Upper lobe of right lung (tissue), 1 donor: ENCODE data around the gene C18orf63. TPM values are rescaled to one million over a fixed set of nuclear protein-coding genes. Genes with fewer than 3 reads are reported as not detected.

ENCODE experiments used
- ATAC-seq: fragments of 200-7000 bp; cut with Tn5 transposase; one replicate; pipeline ENCODE4 v1.9.1; 2020; ENCODE audit warnings: mild to moderate bottlenecking, moderate library complexity
- DNase-seq: peaks from one replicate; pipeline ENCODE4 v3.0.0-alpha.2; 2020
- H3K27ac ChIP-seq: fragments of 200-600 bp; one replicate; pipeline ENCODE4 v1.8.0; 2022
- H3K27me3 ChIP-seq: fragments of 200-600 bp; one replicate; pipeline ENCODE4 v1.8.0; 2022; ENCODE audit warnings: mild to moderate bottlenecking
- H3K36me3 ChIP-seq: fragments of 200-600 bp; one replicate; pipeline ENCODE4 v1.8.0; 2022
- H3K4me1 ChIP-seq: fragments of 200-600 bp; one replicate; pipeline ENCODE4 v1.8.0; 2022
- H3K4me3 ChIP-seq: fragments of 200-600 bp; one replicate; pipeline ENCODE4 v1.8.0; 2022; ENCODE audit warnings: mild to moderate bottlenecking
- H3K9me3 ChIP-seq: fragments of 200-600 bp; one replicate; pipeline ENCODE4 v1.8.0; 2022
- CTCF ChIP-seq: fragments of 200-600 bp; IDR thresholded peaks from one replicate; pipeline ENCODE4 v1.8.0; 2022; ENCODE audit warnings: antibody characterized with exemption
- intact Hi-C: fragments of 100-400 bp; cut with DNase I; formaldehyde crosslinking; loops from one replicate; pipeline ENCODE4 v1.11.0; 2022
- total RNA-seq: library from RNA; stranded (reverse); fragmentation: NEBNext Ultra II Directional; extraction: Animal tissue kit (Norgen Biotek cat#: 25700); gene quantifications from one replicate; pipeline ENCODE4 v1.2.1, GENCODE V29; 2021
- donor health status: DM: no; HTN: yes; CAD: no; lungs with severe emphysema.

C18orf63 gene
- total RNA-seq, 1 donor from 2014 or later: 0.17 TPM

DNA sequence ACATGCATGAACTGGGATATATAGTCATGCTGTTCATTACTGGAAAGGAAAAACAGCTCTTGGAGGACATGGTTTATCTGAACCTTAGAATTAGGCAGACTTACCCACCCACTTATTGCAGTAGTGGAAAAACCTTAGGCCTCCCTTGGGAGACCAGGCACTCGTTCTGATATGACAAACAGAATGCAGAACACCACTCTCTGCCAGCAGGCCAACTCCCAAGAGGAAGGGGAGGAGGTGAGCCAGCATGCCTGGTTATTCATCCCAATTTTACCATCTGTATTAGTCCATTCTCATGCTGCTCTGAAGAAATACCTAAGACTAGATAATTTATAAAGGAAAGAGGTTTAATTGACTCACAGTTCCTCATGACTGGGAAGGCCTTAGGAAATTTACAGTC lies 17.5 kb downstream of the C18orf63 start:
- Histone ChIP-seq H3K27me3 (no peaks in the 10 kb centered on the region), H3K4me3 (no peak overlapping the region), H3K4me1 (no peaks in the 10 kb centered on the region), H3K27ac (no peak overlapping the region), H3K36me3 (no peaks in the 10 kb centered on the region), H3K9me3 (no peaks in the 10 kb centered on the region)
- DNase-seq (no peak), ATAC-seq (no peak)
- intact Hi-C loops: no loop called here
- no peak for TF ChIP-seq CTCF

- no peak for DNase-seq
- no peaks in the 10 kb centered on the region for H3K36me3 ChIP-seq
- H3K4me1 ChIP-seq: no peaks in the 10 kb centered on the region
- intact Hi-C loops: no loop called here
- no peak overlapping the region for H3K27ac ChIP-seq
- no peak overlapping the region for H3K4me3 ChIP-seq
- H3K9me3 ChIP-seq: no peaks in the 10 kb centered on the region
- no peak for TF ChIP-seq CTCF
- H3K27me3 ChIP-seq: no peaks in the 10 kb centered on the region
- no peak for ATAC-seq
Observed at GRCh38 chr18:74334242-74334893, 18.7 kb downstream of the C18orf63 start.

DNA sequence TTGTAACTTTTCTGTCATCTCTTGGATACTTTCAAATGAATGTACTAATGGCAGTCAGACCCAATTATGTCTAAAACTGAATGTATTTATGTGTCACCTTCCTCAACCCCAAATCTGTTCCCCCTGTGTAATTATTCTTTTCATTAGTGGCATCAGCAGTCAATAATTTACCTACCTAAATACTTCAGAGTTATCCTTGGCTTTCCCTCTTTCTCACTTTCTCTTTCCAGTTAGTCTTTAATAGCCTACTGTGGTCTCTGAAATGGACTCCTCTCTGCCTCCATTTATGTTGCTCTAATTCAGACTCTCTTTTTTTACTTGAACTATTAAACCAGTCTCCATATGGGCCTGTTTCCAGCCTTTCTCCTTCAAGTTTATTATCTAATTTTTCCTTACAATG lies 21.0 kb downstream of the C18orf63 start:
- no peaks in the 10 kb centered on the region for H3K27me3 ChIP-seq
- no peaks in the 10 kb centered on the region for H3K4me1 ChIP-seq
- no peaks in the 10 kb centered on the region for H3K9me3 ChIP-seq
- H3K4me3 ChIP-seq: no peak overlapping the region
- H3K36me3 ChIP-seq: no peaks in the 10 kb centered on the region
- intact Hi-C loops: no loop called here
- DNase-seq (no peak), ATAC-seq (no peak)
- TF ChIP-seq CTCF: no peak
- H3K27ac ChIP-seq: no peak overlapping the region

GRCh38 chr18:74337155-74337911 lies 21.7 kb downstream of the C18orf63 start:
- Histone ChIP-seq H3K27me3 (no peaks in the 10 kb centered on the region), H3K4me3 (no peak overlapping the region), H3K36me3 (no peaks in the 10 kb centered on the region), H3K4me1 (no peaks in the 10 kb centered on the region), H3K9me3 (no peaks in the 10 kb centered on the region), H3K27ac (no peak overlapping the region)
- no peak for DNase-seq
- ATAC-seq: no peak
- no peak for TF ChIP-seq CTCF
- intact Hi-C loops: no loop called here

DNA sequence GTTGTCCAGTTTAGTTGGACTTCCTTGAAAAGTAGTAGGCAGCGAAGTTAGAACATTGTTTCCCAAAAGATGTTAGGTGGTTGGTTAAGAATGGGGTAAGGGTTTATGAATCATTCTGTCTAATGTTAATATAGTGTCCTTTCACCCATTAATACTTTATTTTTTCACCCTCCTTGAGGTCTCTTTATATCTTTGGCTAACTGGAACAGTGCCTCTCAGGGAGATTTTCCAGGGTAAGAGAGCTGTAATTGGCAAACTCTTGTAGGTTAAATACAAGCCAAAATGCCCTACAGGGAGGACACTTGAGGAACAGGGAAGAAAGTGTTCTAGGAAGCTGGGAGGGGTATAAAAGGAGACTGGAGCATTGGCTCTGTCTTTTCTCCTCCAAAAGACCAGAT lies 22.3 kb downstream of the C18orf63 start:
- DNase-seq (no peak), ATAC-seq (peak; percentile 82)
- Histone ChIP-seq H3K27me3 (no peaks in the 10 kb centered on the region), H3K36me3 (no peaks in the 10 kb centered on the region), H3K4me1 (no peaks in the 10 kb centered on the region), H3K9me3 (no peaks in the 10 kb centered on the region), H3K27ac (no peak overlapping the region), H3K4me3 (no peak overlapping the region)
- TF ChIP-seq CTCF: no peak
- intact Hi-C loops: no loop called here
